ENCODE measurements around the gene VPS4A.

- TF ChIP-seq CTCF (IDR thresholded peaks at IDR 0.05): no peak
- TF ChIP-seq POLR2A (IDR thresholded peaks at IDR 0.05): no peak
Observed at GRCh38 chr16:69285240-69285639, 25.9 kb upstream of the VPS4A start.
